ENCODE measurements around the gene C2CD2. TPM values are rescaled to one million over a fixed set of nuclear protein-coding genes. Genes with fewer than 3 reads are reported as not detected.

The C2CD2 gene
- total and polyA plus RNA-seq, 2 experiments from 2014 or later, result 6.4 to 13.9 TPM

DNA sequence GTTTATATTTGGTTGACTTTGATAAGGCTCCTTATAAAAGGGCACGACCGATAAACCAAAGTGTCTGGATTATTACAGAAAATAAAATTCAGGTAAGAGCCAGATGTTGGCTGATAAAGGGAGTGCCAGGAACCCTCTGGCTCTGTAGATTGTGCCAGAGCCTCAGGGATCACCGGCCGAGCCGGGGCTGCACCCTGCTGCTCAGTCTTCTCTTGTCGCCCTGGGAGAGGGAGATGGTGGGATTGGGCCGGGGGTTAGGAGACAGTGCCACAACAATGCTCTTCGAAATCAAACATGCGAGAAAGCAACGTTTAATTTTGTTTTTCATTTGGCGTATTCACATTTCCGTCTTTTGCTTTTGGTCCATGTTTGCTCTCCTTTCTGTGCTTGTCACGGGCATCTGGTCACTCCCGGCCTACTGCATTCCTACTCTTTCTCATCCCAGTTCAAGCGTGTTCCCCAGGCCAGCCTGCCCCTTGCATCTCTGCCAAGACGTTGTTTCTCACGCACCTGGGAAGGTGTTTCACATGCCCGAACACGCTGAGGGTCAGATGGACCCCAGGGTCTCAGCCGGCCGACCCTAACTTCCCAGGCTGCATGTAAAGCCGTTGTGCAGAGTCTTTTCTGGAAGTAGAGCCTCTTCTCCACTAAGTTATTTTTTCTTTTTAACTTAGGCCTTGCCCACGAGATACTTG is 18.8 kb upstream of the C2CD2 start:
- TF ChIP-seq EZH2 (IDR thresholded peaks at IDR 0.05; ENCODE audit: borderline replicate concordance), result no peak
- TF ChIP-seq EZH2phosphoT487 (IDR thresholded peaks at IDR 0.05; ENCODE audit: low read depth, severe bottlenecking, unreplicated experiment), result no peak
- TF ChIP-seq, protein P1, sequence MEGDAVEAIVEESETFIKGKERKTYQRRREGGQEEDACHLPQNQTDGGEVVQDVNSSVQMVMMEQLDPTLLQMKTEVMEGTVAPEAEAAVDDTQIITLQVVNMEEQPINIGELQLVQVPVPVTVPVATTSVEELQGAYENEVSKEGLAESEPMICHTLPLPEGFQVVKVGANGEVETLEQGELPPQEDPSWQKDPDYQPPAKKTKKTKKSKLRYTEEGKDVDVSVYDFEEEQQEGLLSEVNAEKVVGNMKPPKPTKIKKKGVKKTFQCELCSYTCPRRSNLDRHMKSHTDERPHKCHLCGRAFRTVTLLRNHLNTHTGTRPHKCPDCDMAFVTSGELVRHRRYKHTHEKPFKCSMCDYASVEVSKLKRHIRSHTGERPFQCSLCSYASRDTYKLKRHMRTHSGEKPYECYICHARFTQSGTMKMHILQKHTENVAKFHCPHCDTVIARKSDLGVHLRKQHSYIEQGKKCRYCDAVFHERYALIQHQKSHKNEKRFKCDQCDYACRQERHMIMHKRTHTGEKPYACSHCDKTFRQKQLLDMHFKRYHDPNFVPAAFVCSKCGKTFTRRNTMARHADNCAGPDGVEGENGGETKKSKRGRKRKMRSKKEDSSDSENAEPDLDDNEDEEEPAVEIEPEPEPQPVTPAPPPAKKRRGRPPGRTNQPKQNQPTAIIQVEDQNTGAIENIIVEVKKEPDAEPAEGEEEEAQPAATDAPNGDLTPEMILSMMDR (IDR thresholded peaks at IDR 0.05; ENCODE audit: poor library complexity), result no peak
- Histone ChIP-seq H3K4me1 (ENCODE audit: insufficient read depth) (no peaks in the 10 kb centered on the region), H3K9me2 (replicated peaks; ENCODE audit: insufficient read depth) (no peaks in the 10 kb centered on the region), H3K4me2 (no peak overlapping the region), H3K79me2 (no peaks in the 10 kb centered on the region), H3K36me3 (replicated peaks; ENCODE audit: insufficient read depth, low read depth) (no peaks in the 10 kb centered on the region), H2AFZ (no peak overlapping the region), H3K4me3 (no peak overlapping the region), H3K27ac (no peak overlapping the region), H3K27me3 (no peaks in the 10 kb centered on the region), H3K9me3 (ENCODE audit: low read depth) (no peaks in the 10 kb centered on the region), H4K20me1 (ENCODE audit: insufficient read depth, poor library complexity, severe bottlenecking) (no peaks in the 10 kb centered on the region)
- 91% methylated on average over 23 of the region's 23 CpGs for WGBS (ENCODE audit: low lambda C conversion rate, missing lambda C conversion rate)
- no peak for DNase-seq (ENCODE audit: low spot score)

DNA sequence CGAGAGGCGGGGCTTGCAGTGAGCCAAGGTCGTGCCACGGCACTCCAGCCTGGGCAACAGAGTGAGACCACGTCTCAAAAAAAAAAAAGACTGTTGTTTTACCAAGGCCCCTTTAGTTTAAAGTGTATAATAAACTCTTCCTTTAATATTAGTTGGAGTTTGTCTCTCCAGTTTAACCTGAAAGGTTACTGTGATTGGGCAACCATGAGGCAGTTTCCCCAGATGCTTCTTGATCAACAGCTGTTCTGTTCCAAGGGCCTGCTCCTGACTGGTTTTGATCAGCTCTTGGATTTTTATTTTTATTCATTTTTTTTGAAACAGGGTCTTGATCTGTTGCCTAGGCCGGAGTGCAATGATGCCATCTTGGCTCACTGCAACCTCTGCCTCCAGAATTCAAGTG is 18.1 kb upstream of the C2CD2 start:
- Histone ChIP-seq H3K79me2 (no peaks in the 10 kb centered on the region), H3K4me3 (no peak overlapping the region), H3K4me1 (ENCODE audit: insufficient read depth) (no peaks in the 10 kb centered on the region), H3K27me3 (no peaks in the 10 kb centered on the region), H3K9me2 (replicated peaks; ENCODE audit: insufficient read depth) (no peaks in the 10 kb centered on the region), H3K4me2 (no peak overlapping the region), H3K9me3 (ENCODE audit: low read depth) (no peaks in the 10 kb centered on the region), H3K27ac (no peak overlapping the region), H3K36me3 (replicated peaks; ENCODE audit: insufficient read depth, low read depth) (no peaks in the 10 kb centered on the region), H2AFZ (no peak overlapping the region), H4K20me1 (ENCODE audit: insufficient read depth, poor library complexity, severe bottlenecking) (no peaks in the 10 kb centered on the region)
- no peak for DNase-seq (ENCODE audit: low spot score)
- 85% methylated on average over 6 of the region's 6 CpGs for WGBS (ENCODE audit: low lambda C conversion rate, missing lambda C conversion rate)
- TF ChIP-seq, protein P1 (IDR thresholded peaks at IDR 0.05; ENCODE audit: poor library complexity), result no peak
- TF ChIP-seq EZH2phosphoT487 (IDR thresholded peaks at IDR 0.05; ENCODE audit: low read depth, severe bottlenecking, unreplicated experiment), result no peak
- TF ChIP-seq EZH2 (IDR thresholded peaks at IDR 0.05; ENCODE audit: borderline replicate concordance), result no peak

DNA sequence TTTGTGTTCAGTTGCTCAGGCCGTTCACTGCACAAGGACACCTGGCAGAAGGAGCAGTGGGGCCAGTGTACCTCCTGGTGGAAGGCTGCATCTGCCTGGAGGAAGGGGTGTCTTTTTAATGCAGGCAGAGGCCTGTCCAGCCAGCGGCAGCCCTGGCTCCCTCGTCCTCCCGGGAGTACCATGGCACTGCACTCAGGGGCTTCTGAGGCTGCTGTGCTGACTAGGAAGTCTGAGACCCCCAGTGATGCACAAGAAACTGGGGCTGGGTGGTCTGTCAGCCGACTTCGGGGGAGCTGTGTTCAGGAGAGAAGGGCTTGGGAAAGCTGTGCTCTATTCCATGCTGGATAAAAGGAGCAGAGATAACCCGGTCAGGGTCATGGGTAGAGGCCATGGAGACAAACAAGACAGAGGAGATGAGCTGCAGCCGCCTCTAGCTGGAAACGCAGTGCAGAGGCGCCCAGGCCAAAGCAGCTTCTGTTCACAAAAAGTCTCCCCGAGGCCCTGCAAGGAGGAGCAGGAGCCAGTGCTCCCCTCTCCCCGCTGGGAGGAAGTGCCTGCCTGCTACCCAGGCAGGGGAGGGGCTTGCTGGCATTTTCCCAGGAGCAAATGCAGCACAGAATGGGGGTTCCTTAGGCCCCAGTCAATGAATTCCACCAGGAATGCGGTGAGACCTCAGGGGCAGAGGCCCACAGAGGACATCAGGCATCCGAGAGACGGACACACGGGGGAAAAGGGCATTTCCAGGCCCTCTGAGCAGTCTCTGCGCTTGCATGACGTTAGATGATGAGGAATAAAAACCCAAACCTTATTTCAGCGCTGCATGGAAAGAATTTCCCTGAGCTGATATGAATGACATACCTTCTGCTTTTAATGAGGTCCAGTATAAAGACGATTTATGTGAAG is 17.2 kb upstream of the C2CD2 start:
- H3K4me3 ChIP-seq, result no peak overlapping the region
- no peaks in the 10 kb centered on the region for H3K4me1 ChIP-seq (ENCODE audit: insufficient read depth)
- WGBS (ENCODE audit: low lambda C conversion rate, missing lambda C conversion rate), result 84% methylated on average over 20 of the region's 20 CpGs
- H3K9me2 ChIP-seq (replicated peaks; ENCODE audit: insufficient read depth), result no peaks in the 10 kb centered on the region
- H3K27me3 ChIP-seq, result no peaks in the 10 kb centered on the region
- H3K36me3 ChIP-seq (replicated peaks; ENCODE audit: insufficient read depth, low read depth), result no peaks in the 10 kb centered on the region
- no peaks in the 10 kb centered on the region for H3K9me3 ChIP-seq (ENCODE audit: low read depth)
- no peak overlapping the region for H2AFZ ChIP-seq
- H4K20me1 ChIP-seq (ENCODE audit: insufficient read depth, poor library complexity, severe bottlenecking), result no peaks in the 10 kb centered on the region
- no peak for DNase-seq (ENCODE audit: low spot score)
- H3K4me2 ChIP-seq, result no peak overlapping the region
- H3K79me2 ChIP-seq, result no peaks in the 10 kb centered on the region
- no peak for TF ChIP-seq EZH2phosphoT487 (IDR thresholded peaks at IDR 0.05; ENCODE audit: low read depth, severe bottlenecking, unreplicated experiment)
- TF ChIP-seq, protein P1 (IDR thresholded peaks at IDR 0.05; ENCODE audit: poor library complexity), result no peak
- no peak for TF ChIP-seq EZH2 (IDR thresholded peaks at IDR 0.05; ENCODE audit: borderline replicate concordance)
- no peak overlapping the region for H3K27ac ChIP-seq
